Measurements from ENCODE around the gene STEAP1B.

Gene STEAP1B

GRCh38 chr7:22427104-22427503, 72.9 kb downstream of the STEAP1B start:
- DNase-seq, result no peak

- DNase-seq, result no peak
These were observed 73.4 kb downstream of the STEAP1B start for GRCh38 chr7:22426463-22427094.

GRCh38 chr7:22425361-22425760, 74.6 kb downstream of the STEAP1B start:
- DNase-seq, result no peak

- DNase-seq, result no peak
These were observed 77.0 kb downstream of the STEAP1B start for GRCh38 chr7:22422831-22423615.

GRCh38 chr7:22420973-22421635, 78.9 kb downstream of the STEAP1B start:
- peak in 1 of 2 experiments; percentile 31 for DNase-seq

- DNase-seq, result no peak
These were observed 80.0 kb downstream of the STEAP1B start for GRCh38 chr7:22420008-22420407.

- DNase-seq, result no peak
These were observed 80.5 kb downstream of the STEAP1B start for GRCh38 chr7:22419488-22419887.

GRCh38 chr7:22418251-22419046, 81.5 kb downstream of the STEAP1B start:
- DNase-seq, result no peak

- no peak for DNase-seq
These were observed 82.1 kb downstream of the STEAP1B start for GRCh38 chr7:22417841-22418240.

- no peak for DNase-seq
These were observed 82.6 kb downstream of the STEAP1B start for GRCh38 chr7:22417349-22417748.

GRCh38 chr7:22414424-22414823, 85.6 kb downstream of the STEAP1B start:
- DNase-seq, result no peak

GRCh38 chr7:22413211-22413610, 86.8 kb downstream of the STEAP1B start:
- no peak for DNase-seq

GRCh38 chr7:22411977-22412693, 87.9 kb downstream of the STEAP1B start:
- DNase-seq, result no peak

- no peak for DNase-seq
These were observed 93.3 kb downstream of the STEAP1B start for GRCh38 chr7:22406715-22407114.

GRCh38 chr7:22404421-22405023, 95.5 kb downstream of the STEAP1B start:
- no peak for DNase-seq

GRCh38 chr7:22403344-22403743, 96.6 kb downstream of the STEAP1B start:
- no peak for DNase-seq

GRCh38 chr7:22402250-22402649, 97.7 kb downstream of the STEAP1B start:
- no peak for DNase-seq

GRCh38 chr7:22400936-22401553, 98.9 kb downstream of the STEAP1B start:
- DNase-seq, result peak; percentile 42 to 43

- DNase-seq, result peak in 1 of 2 experiments; percentile 38
These were observed 99.7 kb downstream of the STEAP1B start for GRCh38 chr7:22400150-22400814.

GRCh38 chr7:22399546-22399945, 100.4 kb downstream of the STEAP1B start:
- DNase-seq, result no peak

GRCh38 chr7:22399091-22399490, 100.9 kb downstream of the STEAP1B start:
- no peak for DNase-seq
